Neural cell (in vitro differentiated cells): Measurements from ENCODE around the gene NPSR1. TPM values are rescaled to one million over a fixed set of nuclear protein-coding genes. Genes with fewer than 3 reads are reported as not detected.

Experiments used
- H2AFZ ChIP-seq: fragments of 200-600, 300-800 bp; sonication (generic), shearing (Covaris generic); 2 replicates; pipeline ENCODE4 v1.6.0; 2014; ENCODE audit warnings: low read depth, mild to moderate bottlenecking, antibody characterized with exemption, low read length, moderate library complexity
- H3F3A ChIP-seq: fragments of 200-600 bp; shearing (Covaris generic); 2 replicates; pipeline ENCODE4 v1.6.1; 2016; ENCODE audit warnings: mild to moderate bottlenecking, moderate library complexity, mixed read lengths, antibody characterized with exemption, low read length; ENCODE audit not compliant: insufficient read depth, poor library complexity, severe bottlenecking
- H3K27ac ChIP-seq: fragments of 200-600, 300-800 bp; sonication (generic), shearing (Covaris generic); 2 replicates; pipeline ENCODE4 v1.5.1; 2014; ENCODE audit warnings: mild to moderate bottlenecking, low read length, moderate library complexity
- H3K27me3 ChIP-seq: fragments of 300-800, 200-600 bp; sonication (generic), shearing (Covaris generic); 2 replicates; pipeline ENCODE4 v1.6.0; 2014; ENCODE audit warnings: mild to moderate bottlenecking, low read depth, low read length, moderate library complexity; ENCODE audit not compliant: insufficient read depth
- H3K36me3 ChIP-seq: fragments of 300-800, 200-600 bp; sonication (generic), shearing (Covaris generic); 2 replicates; pipeline ENCODE4 v1.5.1; 2014; ENCODE audit warnings: mild to moderate bottlenecking, antibody characterized with exemption, low read length, moderate library complexity; ENCODE audit not compliant: insufficient read depth
- H3K4me2 ChIP-seq: fragments of 300-800, 200-600 bp; sonication (generic), shearing (Covaris generic); 2 replicates; pipeline ENCODE4 v1.6.0; 2014; ENCODE audit warnings: mild to moderate bottlenecking, low read length
- H3K4me3 ChIP-seq: fragments of 300-800, 200-600 bp; sonication (generic), shearing (Covaris generic); 2 replicates; pipeline ENCODE4 v1.5.1; 2014; ENCODE audit warnings: mild to moderate bottlenecking, low read length, moderate library complexity
- H3K79me2 ChIP-seq: fragments of 200-600 bp; shearing (Covaris generic); replicated peaks from 2 replicates; pipeline ENCODE4 v1.6.0; 2014; ENCODE audit warnings: mild to moderate bottlenecking, low read length, moderate library complexity; ENCODE audit not compliant: insufficient read depth
- H3K9ac ChIP-seq: fragments of 300-800, 200-600 bp; sonication (generic), shearing (Covaris generic); 2 replicates; pipeline ENCODE4 v1.6.1; 2016; ENCODE audit warnings: mild to moderate bottlenecking, low read length, mixed read lengths
- H3K9me2 ChIP-seq: fragments of 200-600 bp; shearing (Covaris generic); 2 replicates; pipeline ENCODE4 v1.6.1; 2016; ENCODE audit warnings: mild to moderate bottlenecking, low read length, mixed read lengths; ENCODE audit not compliant: insufficient read depth
- H3K9me3 ChIP-seq: fragments of 200-600, 300-800 bp; sonication (generic), shearing (Covaris generic); 2 replicates; pipeline ENCODE4 v1.6.1; 2016; ENCODE audit warnings: mild to moderate bottlenecking, mixed run types, low read length, moderate library complexity, mixed read lengths
- H4K20me1 ChIP-seq: fragments of 200-600 bp; shearing (Covaris generic); 2 replicates; pipeline ENCODE4 v1.6.1; 2016; ENCODE audit warnings: mild to moderate bottlenecking, mixed run types; ENCODE audit not compliant: insufficient read depth
- CTCF ChIP-seq: fragments of 450-650 bp; IDR thresholded peaks from 2 replicates; pipeline ENCODE4 v1.5.1; 2014; ENCODE audit warnings: antibody characterized with exemption, mild to moderate bottlenecking, moderate library complexity; ENCODE audit not compliant: poor library complexity, severe bottlenecking
- EP300 ChIP-seq: fragments of 450-650 bp; conservative IDR thresholded peaks from 2 replicates; pipeline ENCODE4 v1.6.1; 2014; ENCODE audit warnings: antibody characterized with exemption, mild to moderate bottlenecking, moderate library complexity; ENCODE audit not compliant: poor library complexity, severe bottlenecking
- EZH2 ChIP-seq: fragments of 200-600, 300-800 bp; shearing (Covaris generic), sonication (generic); IDR thresholded peaks from 2 replicates; pipeline ENCODE4 v1.6.1; 2014; ENCODE audit warnings: antibody characterized with exemption, low read length, borderline replicate concordance, mild to moderate bottlenecking; ENCODE audit not compliant: insufficient read depth, poor library complexity, severe bottlenecking
- MXI1 ChIP-seq: fragments of 450-650 bp; conservative IDR thresholded peaks from 2 replicates; pipeline ENCODE4 v1.6.1; 2014; ENCODE audit warnings: antibody characterized with exemption, mild to moderate bottlenecking; ENCODE audit not compliant: poor library complexity, severe bottlenecking
- POLR2AphosphoS5 ChIP-seq: IDR thresholded peaks from 2 replicates; pipeline ENCODE4 v1.6.1; 2012
- RAD21 ChIP-seq: fragments of 450-650 bp; conservative IDR thresholded peaks from 2 replicates; pipeline ENCODE4 v1.6.1; 2014; ENCODE audit warnings: antibody characterized with exemption, mild to moderate bottlenecking, moderate library complexity
- SMC3 ChIP-seq: fragments of 450-650 bp; conservative IDR thresholded peaks from 2 replicates; pipeline ENCODE4 v1.6.1; 2014; ENCODE audit warnings: antibody characterized with exemption, mild to moderate bottlenecking, moderate library complexity; ENCODE audit not compliant: poor library complexity
- TAF1 ChIP-seq: IDR thresholded peaks from 2 replicates; pipeline ENCODE4 v1.6.1; 2012; ENCODE audit warnings: low read depth
- polyA plus RNA-seq: library from polyadenylated mRNA; depleted of rRNA; stranded (reverse); fragments of >200 nt; gene quantifications from 2 replicates; pipeline ENCODE4 v1.2.3, GENCODE V29; 2014
- TF ChIP-seq, protein P1 (sequence below): IDR thresholded peaks from 2 replicates; pipeline ENCODE4 v1.6.1; 2012; ENCODE audit warnings: borderline replicate concordance

Gene NPSR1
- polyA plus RNA-seq, 1 donor from 2014 or later = not detected

- Histone ChIP-seq H3K27me3 (no peaks in the 10 kb centered on the region), H3K4me2 (no peak overlapping the region), H4K20me1 (no peaks in the 10 kb centered on the region), H3K9me3 (no peaks in the 10 kb centered on the region), H3F3A (no peaks in the 10 kb centered on the region), H3K36me3 (no peaks in the 10 kb centered on the region), H2AFZ (no peak overlapping the region), H3K27ac (no peak overlapping the region), H3K9me2 (no peaks in the 10 kb centered on the region), H3K79me2 (no peaks in the 10 kb centered on the region), H3K9ac (no peak overlapping the region), H3K4me3 (no peak overlapping the region)
- TF ChIP-seq CTCF (no peak), EP300 (no peak), POLR2AphosphoS5 (peak; percentile 63), RAD21 (no peak), EZH2 (no peak)
These were observed 173.4 kb downstream of the NPSR1 start for GRCh38 chr7:34831436-34831835.

- H3K9me2 ChIP-seq = no peaks in the 10 kb centered on the region
- H3K36me3 ChIP-seq = no peaks in the 10 kb centered on the region
- H2AFZ ChIP-seq = no peak overlapping the region
- TF ChIP-seq MXI1 = no peak
- no peaks in the 10 kb centered on the region for H3K27me3 ChIP-seq
- H3K9me3 ChIP-seq = no peaks in the 10 kb centered on the region
- no peak overlapping the region for H3K27ac ChIP-seq
- H3K9ac ChIP-seq = no peak overlapping the region
- no peak overlapping the region for H3K4me2 ChIP-seq
- no peaks in the 10 kb centered on the region for H4K20me1 ChIP-seq
- no peak overlapping the region for H3K4me3 ChIP-seq
- no peaks in the 10 kb centered on the region for H3F3A ChIP-seq
- H3K79me2 ChIP-seq = no peaks in the 10 kb centered on the region
These were observed 174.0 kb downstream of the NPSR1 start for GRCh38 chr7:34832020-34832419.

DNA sequence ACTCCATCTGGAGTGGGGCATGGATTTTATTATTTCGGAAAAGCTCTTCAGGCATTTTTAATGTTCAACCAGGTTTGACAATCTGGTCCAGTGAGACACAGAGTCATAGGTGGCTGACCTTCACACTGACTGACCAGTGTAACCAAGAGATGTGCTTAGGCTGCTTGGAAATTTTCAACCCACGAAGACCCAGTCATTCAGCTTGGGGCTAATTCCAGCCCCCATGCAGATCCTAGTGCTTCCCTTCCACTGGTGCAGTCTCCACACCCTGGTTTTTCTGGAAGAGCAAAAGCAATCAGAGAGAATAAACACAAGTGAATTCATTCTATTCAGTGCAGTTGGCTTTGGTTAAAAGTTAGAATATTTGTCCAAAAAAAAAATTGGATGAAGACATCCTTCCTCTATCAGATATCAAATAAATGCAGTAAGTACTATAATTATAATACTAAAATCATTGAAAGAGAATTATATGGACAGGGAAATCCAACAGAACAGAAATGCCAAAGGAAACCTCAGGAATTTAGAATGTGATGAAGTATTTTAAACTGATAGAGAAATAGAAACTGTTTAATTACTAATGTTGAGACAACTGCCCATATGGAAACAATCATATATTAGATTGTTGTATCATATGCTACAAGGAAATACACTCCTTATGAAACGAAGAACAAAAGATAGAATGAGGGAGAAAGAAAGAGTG, 178.0 kb downstream of the NPSR1 start:
- no peaks in the 10 kb centered on the region for H3F3A ChIP-seq
- H3K27me3 ChIP-seq = no peaks in the 10 kb centered on the region
- no peaks in the 10 kb centered on the region for H4K20me1 ChIP-seq
- H3K9ac ChIP-seq = no peak overlapping the region
- no peak overlapping the region for H3K4me2 ChIP-seq
- H3K9me3 ChIP-seq = no peaks in the 10 kb centered on the region
- no peaks in the 10 kb centered on the region for H3K9me2 ChIP-seq
- no peaks in the 10 kb centered on the region for H3K36me3 ChIP-seq
- H2AFZ ChIP-seq = no peak overlapping the region
- H3K4me3 ChIP-seq = no peak overlapping the region
- no peak for TF ChIP-seq EP300
- TF ChIP-seq, protein P1, sequence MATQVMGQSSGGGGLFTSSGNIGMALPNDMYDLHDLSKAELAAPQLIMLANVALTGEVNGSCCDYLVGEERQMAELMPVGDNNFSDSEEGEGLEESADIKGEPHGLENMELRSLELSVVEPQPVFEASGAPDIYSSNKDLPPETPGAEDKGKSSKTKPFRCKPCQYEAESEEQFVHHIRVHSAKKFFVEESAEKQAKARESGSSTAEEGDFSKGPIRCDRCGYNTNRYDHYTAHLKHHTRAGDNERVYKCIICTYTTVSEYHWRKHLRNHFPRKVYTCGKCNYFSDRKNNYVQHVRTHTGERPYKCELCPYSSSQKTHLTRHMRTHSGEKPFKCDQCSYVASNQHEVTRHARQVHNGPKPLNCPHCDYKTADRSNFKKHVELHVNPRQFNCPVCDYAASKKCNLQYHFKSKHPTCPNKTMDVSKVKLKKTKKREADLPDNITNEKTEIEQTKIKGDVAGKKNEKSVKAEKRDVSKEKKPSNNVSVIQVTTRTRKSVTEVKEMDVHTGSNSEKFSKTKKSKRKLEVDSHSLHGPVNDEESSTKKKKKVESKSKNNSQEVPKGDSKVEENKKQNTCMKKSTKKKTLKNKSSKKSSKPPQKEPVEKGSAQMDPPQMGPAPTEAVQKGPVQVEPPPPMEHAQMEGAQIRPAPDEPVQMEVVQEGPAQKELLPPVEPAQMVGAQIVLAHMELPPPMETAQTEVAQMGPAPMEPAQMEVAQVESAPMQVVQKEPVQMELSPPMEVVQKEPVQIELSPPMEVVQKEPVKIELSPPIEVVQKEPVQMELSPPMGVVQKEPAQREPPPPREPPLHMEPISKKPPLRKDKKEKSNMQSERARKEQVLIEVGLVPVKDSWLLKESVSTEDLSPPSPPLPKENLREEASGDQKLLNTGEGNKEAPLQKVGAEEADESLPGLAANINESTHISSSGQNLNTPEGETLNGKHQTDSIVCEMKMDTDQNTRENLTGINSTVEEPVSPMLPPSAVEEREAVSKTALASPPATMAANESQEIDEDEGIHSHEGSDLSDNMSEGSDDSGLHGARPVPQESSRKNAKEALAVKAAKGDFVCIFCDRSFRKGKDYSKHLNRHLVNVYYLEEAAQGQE = no peak
- no peak for TF ChIP-seq TAF1
- no peak for TF ChIP-seq RAD21
- TF ChIP-seq SMC3 = no peak
- no peak for TF ChIP-seq MXI1
- TF ChIP-seq EZH2 = no peak
- TF ChIP-seq POLR2AphosphoS5 = no peak
- TF ChIP-seq CTCF = no peak
- H3K27ac ChIP-seq = no peak overlapping the region
- no peaks in the 10 kb centered on the region for H3K79me2 ChIP-seq
